ENCODE data around the gene POLR1A. TPM values are rescaled to one million over a fixed set of nuclear protein-coding genes. Genes with fewer than 3 reads are reported as not detected.
A peak's percentile ranks its signal among the peaks of the same experiment; 100 is the strongest.

The POLR1A gene
- total and polyA plus RNA-seq, 8 donors = 3.9 to 19.0 (median 12.2) TPM

DNA sequence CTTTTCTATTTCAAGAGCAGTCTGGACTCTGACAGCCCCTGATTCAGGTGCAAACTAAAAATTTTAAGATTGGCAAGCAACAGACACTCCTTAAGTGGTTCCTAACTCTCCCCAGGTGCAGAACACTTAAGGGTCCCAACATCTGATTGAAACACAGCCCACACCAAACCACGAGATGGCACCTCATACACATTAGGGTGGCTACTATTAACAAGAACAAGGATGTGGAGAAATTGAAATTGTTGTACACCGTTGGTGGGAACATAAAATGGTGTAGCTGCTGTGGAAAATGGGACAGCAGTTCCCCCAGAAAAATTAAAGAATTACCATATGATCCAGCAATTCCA lies 82.3 kb downstream of the POLR1A start:
- ATAC-seq (no peak), DNase-seq (no peak), FAIRE-seq (no peak)
- Histone ChIP-seq H3K36me3 (peaks cover 0 to 28% (median 7%) of the 10 kb centered on the region in 3 donors), H3K4me3 (no peak overlapping the region), H3K4me1 (peaks cover 0 to 1% (median 0%) of the 10 kb centered on the region in 3 donors), H3K27me3 (no peaks in the 10 kb centered on the region), H3K9me3 (no peaks in the 10 kb centered on the region), H3K27ac (no peak overlapping the region)
- intact Hi-C loops (cut with DNase I) = no loop called here
- WGBS, 2 donors = 87 to 95% methylated on average over 2 of the region's 2 CpGs
- TF ChIP-seq, protein P1, sequence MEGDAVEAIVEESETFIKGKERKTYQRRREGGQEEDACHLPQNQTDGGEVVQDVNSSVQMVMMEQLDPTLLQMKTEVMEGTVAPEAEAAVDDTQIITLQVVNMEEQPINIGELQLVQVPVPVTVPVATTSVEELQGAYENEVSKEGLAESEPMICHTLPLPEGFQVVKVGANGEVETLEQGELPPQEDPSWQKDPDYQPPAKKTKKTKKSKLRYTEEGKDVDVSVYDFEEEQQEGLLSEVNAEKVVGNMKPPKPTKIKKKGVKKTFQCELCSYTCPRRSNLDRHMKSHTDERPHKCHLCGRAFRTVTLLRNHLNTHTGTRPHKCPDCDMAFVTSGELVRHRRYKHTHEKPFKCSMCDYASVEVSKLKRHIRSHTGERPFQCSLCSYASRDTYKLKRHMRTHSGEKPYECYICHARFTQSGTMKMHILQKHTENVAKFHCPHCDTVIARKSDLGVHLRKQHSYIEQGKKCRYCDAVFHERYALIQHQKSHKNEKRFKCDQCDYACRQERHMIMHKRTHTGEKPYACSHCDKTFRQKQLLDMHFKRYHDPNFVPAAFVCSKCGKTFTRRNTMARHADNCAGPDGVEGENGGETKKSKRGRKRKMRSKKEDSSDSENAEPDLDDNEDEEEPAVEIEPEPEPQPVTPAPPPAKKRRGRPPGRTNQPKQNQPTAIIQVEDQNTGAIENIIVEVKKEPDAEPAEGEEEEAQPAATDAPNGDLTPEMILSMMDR (IDR thresholded peaks at IDR 0.05) = no peak

DNA sequence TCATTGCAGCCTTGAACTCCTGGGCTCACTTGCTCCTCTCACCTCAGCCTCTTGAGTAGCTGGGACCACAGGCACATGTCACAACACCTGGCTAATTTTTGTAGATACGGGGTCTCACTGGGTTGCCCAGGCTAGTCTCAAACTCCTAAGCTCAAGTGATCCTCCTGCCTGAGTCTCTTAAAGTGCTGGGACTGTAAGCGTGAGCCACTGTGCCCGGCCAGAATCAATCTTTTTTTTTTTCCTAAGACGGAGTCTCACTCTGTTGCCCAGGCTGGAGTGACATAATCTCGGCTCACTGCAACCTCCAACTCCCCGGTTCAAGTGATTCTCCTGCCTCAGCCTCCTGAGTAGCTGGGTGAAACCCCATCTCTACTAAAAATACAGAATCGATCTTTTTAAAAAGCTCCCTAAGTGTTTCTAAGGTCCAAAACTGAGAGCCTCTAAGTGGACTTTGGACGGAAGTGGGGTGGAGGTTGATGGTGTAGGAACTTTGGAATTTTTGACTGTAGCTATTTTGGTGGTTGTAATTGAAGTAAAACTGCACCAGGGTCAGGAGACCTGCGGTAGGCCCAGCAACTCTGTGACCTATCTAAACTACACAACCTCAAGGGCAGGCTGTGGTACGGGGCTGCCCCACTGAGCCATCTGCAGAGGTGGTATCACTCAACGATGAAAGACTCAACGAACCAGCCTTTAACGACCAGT lies 82.9 kb downstream of the POLR1A start:
- Histone ChIP-seq H3K27ac (no peak overlapping the region), H3K27me3 (no peaks in the 10 kb centered on the region), H3K9me3 (no peaks in the 10 kb centered on the region), H3K36me3 (peaks cover 0 to 23% (median 4%) of the 10 kb centered on the region in 3 donors), H3K4me3 (no peak overlapping the region), H3K4me1 (peaks cover 0 to 6% (median 4%) of the 10 kb centered on the region in 3 donors)
- ATAC-seq (no peak), DNase-seq (peak in 1 of 6 donors; percentile 15), FAIRE-seq (no peak)
- TF ChIP-seq, protein P1 (IDR thresholded peaks at IDR 0.05) = no peak
- 86% methylated on average over 13 of the region's 13 CpGs for WGBS, 2 donors
- intact Hi-C loops (cut with DNase I) = no loop called here

DNA sequence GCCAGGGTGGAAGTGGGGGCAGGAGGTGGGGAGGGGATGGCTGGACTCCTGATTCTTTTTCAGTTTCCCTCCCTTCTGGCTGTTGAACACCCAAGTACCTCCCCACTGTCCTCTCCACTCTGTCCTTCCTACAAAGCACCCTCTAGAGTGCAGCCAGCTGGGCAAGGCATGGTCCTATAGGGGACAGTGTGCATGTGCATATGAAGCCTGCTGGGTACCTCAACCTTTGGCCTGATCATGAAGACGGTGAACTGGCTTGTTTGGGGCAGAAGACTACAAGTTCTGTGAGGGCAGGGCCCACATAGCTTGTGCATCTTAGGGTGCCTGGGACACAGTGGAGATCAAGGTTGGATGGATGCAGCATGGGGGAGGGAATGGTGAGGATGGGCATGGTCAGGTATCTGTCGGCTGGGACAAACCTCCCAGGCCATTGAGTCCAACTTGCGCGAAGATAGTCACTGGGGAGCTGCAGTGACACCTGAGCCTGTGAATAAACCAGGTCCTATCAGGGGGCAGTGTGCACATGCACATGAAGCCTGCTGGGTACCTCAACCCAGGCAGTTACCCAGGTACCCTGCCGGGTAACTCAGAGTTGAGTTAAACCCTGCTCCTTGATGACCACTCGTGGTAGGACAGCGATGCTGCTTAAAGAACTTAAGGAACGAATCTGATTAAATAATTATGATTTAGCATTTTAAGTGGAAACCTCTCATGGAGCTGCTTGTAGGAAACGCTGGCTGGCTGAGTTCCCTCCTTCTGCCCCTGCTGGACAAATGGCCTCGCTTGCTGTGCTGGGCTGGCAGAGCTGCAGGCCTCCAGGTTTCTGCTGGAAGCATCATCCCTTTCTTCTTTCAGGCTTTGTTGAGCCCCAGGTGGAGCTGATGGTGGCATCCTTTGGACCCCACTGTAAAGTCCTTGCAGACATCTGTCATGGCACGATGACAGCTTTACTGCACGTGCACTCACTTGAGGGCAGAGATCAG lies 84.0 kb downstream of the POLR1A start:
- ATAC-seq = no peak
- Histone ChIP-seq H3K36me3 (peaks cover 0 to 12% (median 0%) of the 10 kb centered on the region in 3 donors), H3K27ac (no peak overlapping the region), H3K27me3 (no peaks in the 10 kb centered on the region), H3K4me1 (peaks cover 0 to 10% (median 8%) of the 10 kb centered on the region in 3 donors), H3K4me3 (no peak overlapping the region), H3K9me3 (no peaks in the 10 kb centered on the region)
- 86 to 90% methylated on average over 12 of the region's 12 CpGs for WGBS, 2 donors
- TF ChIP-seq, protein P1 (IDR thresholded peaks at IDR 0.05) = no peak
- peak in 1 of 6 donors; percentile 46 for DNase-seq
- intact Hi-C loops (cut with DNase I) = no loop called here
- no peak for FAIRE-seq

DNA sequence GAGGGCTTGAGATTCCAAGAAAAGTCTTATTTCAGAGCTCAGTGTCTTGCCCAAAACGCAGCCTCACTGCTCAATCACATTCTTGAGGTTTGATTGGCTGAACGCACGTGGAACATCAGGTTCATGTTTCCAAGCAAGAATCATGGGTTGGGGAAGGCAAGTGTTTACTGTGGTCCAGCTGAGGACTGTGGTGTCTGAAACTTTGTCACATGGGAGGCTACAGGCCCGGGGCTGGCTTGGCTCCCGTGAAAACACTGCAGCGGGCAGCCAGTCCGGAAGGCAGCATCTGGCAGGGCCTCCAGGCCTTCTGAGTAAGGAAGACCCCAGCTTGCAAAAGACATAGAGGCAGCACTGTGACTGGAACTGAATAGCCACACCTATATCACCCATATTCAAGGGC lies 84.7 kb downstream of the POLR1A start:
- peak in 1 of 6 donors; percentile 47 for DNase-seq
- Histone ChIP-seq H3K9me3 (no peaks in the 10 kb centered on the region), H3K27me3 (no peaks in the 10 kb centered on the region), H3K4me1 (peaks cover 0 to 10% (median 8%) of the 10 kb centered on the region in 3 donors), H3K4me3 (no peak overlapping the region), H3K27ac (no peak overlapping the region), H3K36me3 (peaks cover 0 to 5% (median 0%) of the 10 kb centered on the region in 3 donors)
- intact Hi-C loops (cut with DNase I) = no loop called here
- ATAC-seq = no peak
- TF ChIP-seq, protein P1 (IDR thresholded peaks at IDR 0.05) = no peak
- 65 to 68% methylated on average over 7 of the region's 7 CpGs for WGBS, 2 donors
- no peak for FAIRE-seq
